Measurements from ENCODE around the gene PLSCR3.

PLSCR3 gene

GRCh38 chr17:7361906-7362305, 32.4 kb downstream of the PLSCR3 start:
- no peak for DNase-seq (ENCODE audit: low spot score)
- in situ Hi-C loops (cut with MboI; ENCODE audit: low sequenced_read_pairs, unreplicated experiment) = no loop called here

GRCh38 chr17:7357381-7357780, 36.9 kb downstream of the PLSCR3 start:
- DNase-seq (ENCODE audit: low spot score) = no peak
- in situ Hi-C loops (cut with MboI; ENCODE audit: low sequenced_read_pairs, unreplicated experiment) = no loop called here
- TF ChIP-seq, protein P1, sequence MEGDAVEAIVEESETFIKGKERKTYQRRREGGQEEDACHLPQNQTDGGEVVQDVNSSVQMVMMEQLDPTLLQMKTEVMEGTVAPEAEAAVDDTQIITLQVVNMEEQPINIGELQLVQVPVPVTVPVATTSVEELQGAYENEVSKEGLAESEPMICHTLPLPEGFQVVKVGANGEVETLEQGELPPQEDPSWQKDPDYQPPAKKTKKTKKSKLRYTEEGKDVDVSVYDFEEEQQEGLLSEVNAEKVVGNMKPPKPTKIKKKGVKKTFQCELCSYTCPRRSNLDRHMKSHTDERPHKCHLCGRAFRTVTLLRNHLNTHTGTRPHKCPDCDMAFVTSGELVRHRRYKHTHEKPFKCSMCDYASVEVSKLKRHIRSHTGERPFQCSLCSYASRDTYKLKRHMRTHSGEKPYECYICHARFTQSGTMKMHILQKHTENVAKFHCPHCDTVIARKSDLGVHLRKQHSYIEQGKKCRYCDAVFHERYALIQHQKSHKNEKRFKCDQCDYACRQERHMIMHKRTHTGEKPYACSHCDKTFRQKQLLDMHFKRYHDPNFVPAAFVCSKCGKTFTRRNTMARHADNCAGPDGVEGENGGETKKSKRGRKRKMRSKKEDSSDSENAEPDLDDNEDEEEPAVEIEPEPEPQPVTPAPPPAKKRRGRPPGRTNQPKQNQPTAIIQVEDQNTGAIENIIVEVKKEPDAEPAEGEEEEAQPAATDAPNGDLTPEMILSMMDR (IDR thresholded peaks at IDR 0.05; ENCODE audit: borderline replicate concordance, control extremely low read depth, extremely low read depth, insufficient read depth, missing control alignments) = no peak

More at GRCh38 chr17:7361906-7362305, 32.4 kb downstream of the PLSCR3 start:
- TF ChIP-seq, protein P1 (IDR thresholded peaks at IDR 0.05; ENCODE audit: borderline replicate concordance, control extremely low read depth, extremely low read depth, insufficient read depth, missing control alignments) = no peak

GRCh38 chr17:7356756-7357155, 37.6 kb downstream of the PLSCR3 start:
- no peak for DNase-seq (ENCODE audit: low spot score)
- in situ Hi-C loops (cut with MboI; ENCODE audit: low sequenced_read_pairs, unreplicated experiment) = no loop called here
- TF ChIP-seq, protein P1 (IDR thresholded peaks at IDR 0.05; ENCODE audit: borderline replicate concordance, control extremely low read depth, extremely low read depth, insufficient read depth, missing control alignments) = no peak

GRCh38 chr17:7356072-7356549, 38.2 kb downstream of the PLSCR3 start:
- peak; percentile 90 for DNase-seq (ENCODE audit: low spot score)
- TF ChIP-seq, protein P1 (IDR thresholded peaks at IDR 0.05; ENCODE audit: borderline replicate concordance, control extremely low read depth, extremely low read depth, insufficient read depth, missing control alignments) = peak; percentile 99
- in situ Hi-C loops (cut with MboI; ENCODE audit: low sequenced_read_pairs, unreplicated experiment) = no loop called here

DNA sequence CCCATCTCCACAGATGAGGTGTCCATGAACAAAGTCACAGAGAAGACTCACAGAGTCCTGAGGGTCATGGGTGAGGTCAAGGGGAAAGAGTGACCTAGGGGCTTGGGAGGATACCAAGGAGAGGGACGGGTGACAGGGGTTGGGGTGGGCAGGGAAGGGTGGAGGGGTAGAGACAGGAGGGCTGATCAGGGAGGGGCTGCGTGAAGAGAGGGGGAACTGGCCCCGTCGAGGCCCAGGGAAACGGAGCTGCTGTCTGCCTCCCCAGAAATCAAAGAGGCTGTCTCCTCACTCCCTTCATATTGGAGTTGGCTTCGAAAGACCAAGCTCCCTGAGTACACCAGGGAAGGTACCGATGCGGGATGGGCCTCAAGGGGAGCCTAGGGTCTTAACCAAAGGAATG, 38.8 kb downstream of the PLSCR3 start:
- DNase-seq (ENCODE audit: low spot score) = no peak
- in situ Hi-C loops (cut with MboI; ENCODE audit: low sequenced_read_pairs, unreplicated experiment) = no loop called here
- TF ChIP-seq, protein P1 (IDR thresholded peaks at IDR 0.05; ENCODE audit: borderline replicate concordance, control extremely low read depth, extremely low read depth, insufficient read depth, missing control alignments) = no peak

DNA sequence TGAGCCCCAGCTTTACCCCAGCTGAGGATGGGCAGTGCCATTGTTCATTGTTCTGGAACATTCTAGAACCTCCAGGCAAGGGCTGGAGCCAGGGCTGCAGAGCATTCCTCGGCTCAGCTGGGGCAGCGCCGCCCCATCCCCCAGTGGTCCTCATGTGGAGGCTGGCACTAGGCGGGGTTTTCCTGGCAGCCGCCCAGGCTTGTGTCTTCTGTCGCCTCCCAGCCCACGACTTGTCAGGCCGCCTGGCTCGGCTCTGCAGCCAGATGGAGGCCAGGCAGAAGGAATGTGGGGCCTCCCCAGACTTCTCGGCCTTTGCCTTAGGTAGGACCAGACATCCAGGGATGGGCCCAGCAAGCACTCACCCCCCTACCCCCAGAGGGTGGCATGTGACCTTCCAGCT, 39.3 kb downstream of the PLSCR3 start, which contains the start of gene TMEM95:
TMEM95 (plus strand) TSS at position 104 of the 400 bp plus-strand sequence; CDS start at position 153, 49 bp downstream.
- DNase-seq (ENCODE audit: low spot score) = no peak
- TF ChIP-seq, protein P1 (IDR thresholded peaks at IDR 0.05; ENCODE audit: borderline replicate concordance, control extremely low read depth, extremely low read depth, insufficient read depth, missing control alignments) = no peak
- in situ Hi-C loops (cut with MboI; ENCODE audit: low sequenced_read_pairs, unreplicated experiment) = no loop called here
